ENCODE measurements around the gene PASK. TPM values are rescaled to one million over a fixed set of nuclear protein-coding genes. Genes with fewer than 3 reads are reported as not detected.

Gene PASK
- total and polyA plus RNA-seq, 2 donors (not counting 1 experiment from before 2014, with no cell fraction given): 48.2 to 144 TPM

DNA sequence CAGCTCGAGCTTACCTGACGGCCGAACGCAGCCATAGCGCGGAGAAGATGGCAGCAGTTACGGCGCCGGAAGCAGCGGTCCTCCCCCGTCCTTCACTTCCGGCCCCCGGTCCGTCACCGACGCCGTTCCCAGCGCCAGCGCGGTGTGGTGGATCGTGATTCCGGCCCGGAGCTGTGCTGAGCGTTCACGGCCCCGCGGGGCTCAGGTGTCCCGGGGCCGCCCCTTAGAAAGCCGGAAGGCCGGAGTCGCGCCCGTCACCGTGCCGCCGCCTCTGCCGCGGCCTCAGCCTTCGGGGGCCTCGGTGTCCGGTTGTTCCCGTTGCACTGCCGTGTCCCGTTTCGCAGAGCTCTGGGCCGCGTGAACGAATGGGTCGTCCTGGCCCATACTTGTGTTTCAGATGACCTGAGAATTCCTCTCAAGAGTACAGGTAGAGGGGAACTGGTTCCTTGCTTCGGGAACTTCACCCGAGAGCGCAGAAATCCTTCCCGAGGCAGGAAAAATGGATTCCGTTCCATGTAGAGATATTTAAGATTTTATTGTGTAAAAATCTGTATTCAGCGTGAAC is 47.0 kb downstream of the PASK start, which contains the start of gene MTERF4:
TSS of gene MTERF4 (minus strand) at position 49 of the 565 bp plus-strand sequence. CDS start at position 35, 14 bp downstream.
- Histone ChIP-seq H3K4me1 (ENCODE audit: control insufficient read depth in 2 of 2, insufficient read depth in 2 of 2, low read length in 2 of 2) (peaks cover 43 to 56% of the 10 kb centered on the region in 2 donors), H3K9ac (ENCODE audit: low read length) (peak within 1 kb of the TSS; percentile 89), H3K4me2 (replicated peaks; ENCODE audit: low read depth, low read length, poor library complexity, severe bottlenecking) (peak within 1 kb of the TSS; percentile 73), H3K9me3 (ENCODE audit: control extremely low read depth in 1 of 3, control insufficient read depth in 2 of 3, insufficient read depth in 1 of 3, low read length in 2 of 3) (no peaks in the 10 kb centered on the region), H3K79me2 (ENCODE audit: control insufficient read depth, insufficient read depth, low read length) (peaks cover 53% of the 10 kb centered on the region), H3K36me3 (replicated peaks in 1 of 2; ENCODE audit: control extremely low read depth in 1 of 2, control insufficient read depth in 1 of 2, extremely low read depth in 1 of 2, insufficient read depth in 2 of 2, low read length in 1 of 2) (peaks cover 5 to 32% of the 10 kb centered on the region in 2 experiments), H3K27ac (ENCODE audit: low read length in 2 of 2) (peak within 1 kb of the TSS; percentile 88 to 89), H3K27me3 (replicated peaks in 1 of 4; ENCODE audit: control extremely low read depth in 1 of 4, control insufficient read depth in 3 of 4, insufficient read depth in 4 of 4, low read length in 3 of 4) (no peaks in the 10 kb centered on the region), H4K20me1 (ENCODE audit: control insufficient read depth, insufficient read depth, low read length, poor library complexity, severe bottlenecking) (peaks cover 38% of the 10 kb centered on the region), H2AFZ (ENCODE audit: insufficient read depth, low read depth, low read length, poor library complexity, severe bottlenecking) (peak within 1 kb of the TSS; percentile 87), H3K4me3 (ENCODE audit: control extremely low read depth in 1 of 5, extremely low read depth in 1 of 5, insufficient read depth in 1 of 5, low read depth in 2 of 5, low read length in 4 of 5) (peak within 1 kb of the TSS; percentile 73 to 95 (median 93))
- ATAC-seq (ENCODE audit: low read depth) (peak; percentile 91), DNase-seq (peak; percentile 93)
- no peaks in the 10 kb centered on the region for H3K27me3 Mint-ChIP-seq
- WGBS (ENCODE audit: insufficient coverage): under 1% methylated on average over 55 of the region's 56 CpGs
- POLR2A ChIA-PET: interaction anchor here (0.6 to 3.1 kb wide), 6 partner anchors 8 to 47 kb away, joined by 3 to 29 read pairs (median 6); partner anchors contain the start of gene PASK
- H3K4me1 Mint-ChIP-seq: peaks cover 49% of the 10 kb centered on the region
- TF ChIP-seq, protein P1, sequence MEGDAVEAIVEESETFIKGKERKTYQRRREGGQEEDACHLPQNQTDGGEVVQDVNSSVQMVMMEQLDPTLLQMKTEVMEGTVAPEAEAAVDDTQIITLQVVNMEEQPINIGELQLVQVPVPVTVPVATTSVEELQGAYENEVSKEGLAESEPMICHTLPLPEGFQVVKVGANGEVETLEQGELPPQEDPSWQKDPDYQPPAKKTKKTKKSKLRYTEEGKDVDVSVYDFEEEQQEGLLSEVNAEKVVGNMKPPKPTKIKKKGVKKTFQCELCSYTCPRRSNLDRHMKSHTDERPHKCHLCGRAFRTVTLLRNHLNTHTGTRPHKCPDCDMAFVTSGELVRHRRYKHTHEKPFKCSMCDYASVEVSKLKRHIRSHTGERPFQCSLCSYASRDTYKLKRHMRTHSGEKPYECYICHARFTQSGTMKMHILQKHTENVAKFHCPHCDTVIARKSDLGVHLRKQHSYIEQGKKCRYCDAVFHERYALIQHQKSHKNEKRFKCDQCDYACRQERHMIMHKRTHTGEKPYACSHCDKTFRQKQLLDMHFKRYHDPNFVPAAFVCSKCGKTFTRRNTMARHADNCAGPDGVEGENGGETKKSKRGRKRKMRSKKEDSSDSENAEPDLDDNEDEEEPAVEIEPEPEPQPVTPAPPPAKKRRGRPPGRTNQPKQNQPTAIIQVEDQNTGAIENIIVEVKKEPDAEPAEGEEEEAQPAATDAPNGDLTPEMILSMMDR (IDR thresholded peaks at IDR 0.05): no peak
- no peak for TF ChIP-seq EZH2 (IDR thresholded peaks at IDR 0.05; ENCODE audit: borderline replicate concordance, insufficient read depth, low read depth, low read length, poor library complexity, severe bottlenecking)
- intact Hi-C loops (cut with micrococcal nuclease): loop anchor here (1.0 to 10.0 kb wide), 7 partner anchors 8 to 538 kb away; partner anchors contain the start of genes DUSP28, HDLBP, PPP1R7 and RNPEPL1
- H3K9me3 Mint-ChIP-seq (ENCODE audit: insufficient read depth): no peaks in the 10 kb centered on the region
- CTCF ChIA-PET: interaction anchor here (1.1 to 5.0 kb wide), 4 partner anchors 8 to 61 kb away, joined by 3 to 31 read pairs (median 14); partner anchors contain the start of genes PASK and PPP1R7
- H3K27ac Mint-ChIP-seq: peak within 1 kb of the TSS; percentile 97
- H3K4me3 Mint-ChIP-seq: peak within 1 kb of the TSS; percentile 98

DNA sequence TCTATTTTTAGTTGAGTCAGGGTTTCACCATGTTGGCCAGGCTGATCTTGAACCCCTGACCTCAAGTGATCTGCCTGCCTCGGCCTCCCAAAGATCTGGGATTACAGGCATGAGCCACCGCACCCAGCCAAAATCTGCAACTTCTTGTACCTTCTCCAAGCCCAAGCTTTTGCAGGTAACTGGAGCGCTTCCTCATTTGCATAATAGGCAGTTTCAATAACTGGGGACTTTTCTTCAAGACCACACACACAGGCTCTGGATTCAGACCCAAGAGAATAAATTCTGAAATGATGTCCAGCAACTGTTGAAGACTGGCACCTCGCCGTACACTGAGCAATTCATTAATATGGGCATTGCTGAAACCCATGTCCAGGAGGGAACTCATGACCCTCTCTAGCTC is 50.0 kb downstream of the PASK start:
- H3K4me1 Mint-ChIP-seq: peaks cover 70% of the 10 kb centered on the region
- Histone ChIP-seq H2AFZ (ENCODE audit: insufficient read depth, low read depth, low read length, poor library complexity, severe bottlenecking) (no peak overlapping the region), H3K9me3 (ENCODE audit: control extremely low read depth in 1 of 3, control insufficient read depth in 2 of 3, insufficient read depth in 1 of 3, low read length in 2 of 3) (no peaks in the 10 kb centered on the region), H3K4me1 (ENCODE audit: control insufficient read depth in 2 of 2, insufficient read depth in 2 of 2, low read length in 2 of 2) (peaks cover 55 to 75% of the 10 kb centered on the region in 2 donors), H4K20me1 (ENCODE audit: control insufficient read depth, insufficient read depth, low read length, poor library complexity, severe bottlenecking) (peaks cover 53% of the 10 kb centered on the region), H3K27ac (ENCODE audit: low read length in 2 of 2) (no peak overlapping the region), H3K79me2 (ENCODE audit: control insufficient read depth, insufficient read depth, low read length) (peaks cover 64% of the 10 kb centered on the region), H3K9ac (ENCODE audit: low read length) (peak overlapping the region; percentile 19), H3K4me2 (replicated peaks; ENCODE audit: low read depth, low read length, poor library complexity, severe bottlenecking) (peak overlapping the region; percentile 62), H3K27me3 (replicated peaks in 1 of 4; ENCODE audit: control extremely low read depth in 1 of 4, control insufficient read depth in 3 of 4, insufficient read depth in 4 of 4, low read length in 3 of 4) (no peaks in the 10 kb centered on the region), H3K4me3 (ENCODE audit: control extremely low read depth in 1 of 5, extremely low read depth in 1 of 5, insufficient read depth in 1 of 5, low read depth in 2 of 5, low read length in 4 of 5) (peak overlapping the region in 2 of 5 experiments; percentile 19 to 21), H3K36me3 (replicated peaks in 1 of 2; ENCODE audit: control extremely low read depth in 1 of 2, control insufficient read depth in 1 of 2, extremely low read depth in 1 of 2, insufficient read depth in 2 of 2, low read length in 1 of 2) (peaks cover 23 to 57% of the 10 kb centered on the region in 2 experiments)
- no peaks in the 10 kb centered on the region for H3K27me3 Mint-ChIP-seq
- peak overlapping the region; percentile 28 for H3K27ac Mint-ChIP-seq
- ChIA-PET CTCF (interaction anchor here (1.2 to 5.0 kb wide), 4 partner anchors 9 to 52 kb away, joined by 3 to 31 read pairs (median 14); partner anchors contain the start of genes PASK and PPP1R7), POLR2A (interaction anchor here (1.5 kb wide), 1 partner anchor 50 kb away, joined by 3 read pairs; the partner anchor contains the start of gene PASK)
- H3K9me3 Mint-ChIP-seq (ENCODE audit: insufficient read depth): no peaks in the 10 kb centered on the region
- DNase-seq: peak; percentile 67
- intact Hi-C loops (cut with micrococcal nuclease): no loop called here
- 52% methylated on average over 5 of the region's 5 CpGs for WGBS (ENCODE audit: insufficient coverage)
- TF ChIP-seq, protein P1 (IDR thresholded peaks at IDR 0.05): no peak
- TF ChIP-seq EZH2 (IDR thresholded peaks at IDR 0.05; ENCODE audit: borderline replicate concordance, insufficient read depth, low read depth, low read length, poor library complexity, severe bottlenecking): no peak
- no peak for ATAC-seq (ENCODE audit: low read depth)
- H3K4me3 Mint-ChIP-seq: peak overlapping the region; percentile 98

Data from B cell (primary cell).